GM12878 (cell line): ENCODE results near the gene ANXA4. TPM values are rescaled to one million over a fixed set of nuclear protein-coding genes. Genes with fewer than 3 reads are reported as not detected.

ENCODE experiments used
- CHD1 ChIP-seq: IDR thresholded peaks from 2 replicates; pipeline ENCODE4 v1.6.1; 2012; ENCODE audit warnings: low read depth, low read length, improper control_type of control experiment
- CHD2 ChIP-seq: IDR thresholded peaks from 2 replicates; pipeline ENCODE4 v1.6.1; 2011; ENCODE audit warnings: low read depth, low read length, improper control_type of control experiment, borderline replicate concordance
- CHD4 ChIP-seq: fragments of 200-600 bp; sonication (generic); IDR thresholded peaks from 2 replicates; pipeline ENCODE4 v1.6.1; 2016; ENCODE audit warnings: mild to moderate bottlenecking
- CREM ChIP-seq: IDR thresholded peaks from 2 replicates; pipeline ENCODE4 v1.6.1; 2014; ENCODE audit warnings: antibody characterized with exemption, low read depth
- E2F4 ChIP-seq: IDR thresholded peaks from 2 replicates; pipeline ENCODE4 v1.6.1; 2012; ENCODE audit warnings: low read depth, low read length, improper control_type of control experiment
- EZH2 ChIP-seq: IDR thresholded peaks from 2 replicates; pipeline ENCODE4 v1.6.1; 2012; ENCODE audit warnings: low read depth, mild to moderate bottlenecking, control low read depth, inconsistent platforms, low read length, borderline replicate concordance; ENCODE audit not compliant: control insufficient read depth
- FOS ChIP-seq: IDR thresholded peaks from 3 replicates; pipeline ENCODE4 v1.6.1; 2011; ENCODE audit warnings: borderline replicate concordance; ENCODE audit not compliant: insufficient read length; ENCODE audit errors: extremely low read depth
- IKZF2 ChIP-seq, 2 experiments: fragments of 450-650 bp; IDR thresholded peaks; 2 replicates each; pipeline ENCODE4 v1.6.1; 2017; ENCODE audit warnings: mild to moderate bottlenecking in 2 of 2, moderate library complexity in 2 of 2
- MEF2B ChIP-seq: fragments of 450-650 bp; IDR thresholded peaks from 2 replicates; pipeline ENCODE4 v1.6.1; 2018; ENCODE audit warnings: mild to moderate bottlenecking, moderate library complexity; ENCODE audit not compliant: partially characterized antibody, poor library complexity, severe bottlenecking
- MYC ChIP-seq: IDR thresholded peaks from 2 replicates; pipeline ENCODE4 v1.6.1; 2011; ENCODE audit warnings: mild to moderate bottlenecking, low read length, moderate library complexity, inconsistent platforms; ENCODE audit not compliant: insufficient read depth, insufficient replicate concordance, insufficient read length, severe bottlenecking
- NBN ChIP-seq: fragments of 450-650 bp; IDR thresholded peaks from 2 replicates; pipeline ENCODE4 v1.6.1; 2016
- NR2C1 ChIP-seq: fragments of 450-650 bp; IDR thresholded peaks from 2 replicates; pipeline ENCODE4 v1.6.1; 2017; ENCODE audit warnings: antibody characterized with exemption, mild to moderate bottlenecking, moderate library complexity
- NR2C2 ChIP-seq: IDR thresholded peaks from 2 replicates; pipeline ENCODE4 v1.6.1; 2011; ENCODE audit warnings: borderline replicate concordance, low read depth; ENCODE audit not compliant: control insufficient read depth, insufficient read length
- NR2F1 ChIP-seq: fragments of 450-650 bp; conservative IDR thresholded peaks from 2 replicates; pipeline ENCODE4 v1.6.1; 2017; ENCODE audit warnings: mild to moderate bottlenecking
- NRF1 ChIP-seq: conservative IDR thresholded peaks from 2 replicates; pipeline ENCODE4 v1.6.1; 2011; ENCODE audit warnings: mild to moderate bottlenecking, low read depth, low read length, improper control_type of control experiment
- PAX5 ChIP-seq: IDR thresholded peaks from 2 replicates; pipeline ENCODE4 v1.6.1; 2011; ENCODE audit warnings: low read depth, low read length, borderline replicate concordance
- POLR2A ChIP-seq: IDR thresholded peaks from 2 replicates; pipeline ENCODE4 v1.6.1; 2011; ENCODE audit warnings: low read depth, mild to moderate bottlenecking, low read length
- RAD51 ChIP-seq: fragments of 450-650 bp; IDR thresholded peaks from 2 replicates; pipeline ENCODE4 v1.6.1; 2016; ENCODE audit warnings: moderate library complexity, mild to moderate bottlenecking, inconsistent platforms
- RB1 ChIP-seq: fragments of 450-650 bp; formaldehyde crosslinking; IDR thresholded peaks from 2 replicates; pipeline ENCODE4 v1.6.1; 2017; ENCODE audit warnings: mild to moderate bottlenecking, borderline replicate concordance
- RELB ChIP-seq: fragments of 450-650 bp; IDR thresholded peaks from 2 replicates; pipeline ENCODE4 v1.6.1; 2017; ENCODE audit warnings: low read depth, mild to moderate bottlenecking, moderate library complexity
- SMARCA5 ChIP-seq: fragments of 450-650 bp; IDR thresholded peaks from 2 replicates; pipeline ENCODE4 v1.6.1; 2017; ENCODE audit warnings: mild to moderate bottlenecking
- SMC3 ChIP-seq: IDR thresholded peaks from 2 replicates; pipeline ENCODE4 v1.6.1; 2011; ENCODE audit warnings: low read length, improper control_type of control experiment, borderline replicate concordance
- TCF7 ChIP-seq: IDR thresholded peaks from 2 replicates; pipeline ENCODE4 v1.6.1; 2014; ENCODE audit warnings: antibody characterized with exemption, borderline replicate concordance
- WRNIP1 ChIP-seq: IDR thresholded peaks from 2 replicates; pipeline ENCODE4 v1.6.1; 2011; ENCODE audit warnings: low read depth, low read length, improper control_type of control experiment, borderline replicate concordance
- ZBED1 ChIP-seq: IDR thresholded peaks from 2 replicates; pipeline ENCODE4 v1.6.1; 2016; ENCODE audit warnings: borderline replicate concordance
- ZBTB11 ChIP-seq: fragments of 450-650 bp; formaldehyde crosslinking; IDR thresholded peaks from 2 replicates; pipeline ENCODE4 v1.5.0; 2022; ENCODE audit warnings: mild to moderate bottlenecking, missing genetic modification characterization
- ZZZ3 ChIP-seq: IDR thresholded peaks from 2 replicates; pipeline ENCODE4 v1.6.1; 2011; ENCODE audit warnings: low read depth; ENCODE audit not compliant: control insufficient read depth, insufficient read length
- polyA plus RNA-seq, 11 experiments: library from polyadenylated mRNA; depleted of rRNA in 4 of 11; unstranded in 6 of 11; stranded (reverse) in 5 of 11; fragments of >200 nt; fragmentation: Nextera tagmentation in 4 of 11; fragmentation: Illumina TruSeq in 1 of 11; extraction: Ambion mirVana in 4 of 11; extraction: Trizol in 1 of 11; gene quantifications; 1 replicate in 1 of 11; 2 replicates in 10 of 11; pipeline versions ENCODE4 v1.2.1 to v1.2.3, GENCODE V29; 2011 to 2016; ENCODE audit warnings: inconsistent platforms in 2 of 11, missing spikeins in 2 of 11, low read depth in 1 of 11
- total RNA-seq, 4 experiments: library from RNA; depleted of rRNA in 3 of 4; stranded (reverse); fragments of >200 nt in 3 of 4; fragmentation: Illumina TruSeq in 1 of 4; extraction: Trizol in 1 of 4; gene quantifications; 2 replicates each; pipeline versions ENCODE4 v1.2.1 to v1.2.3, GENCODE V29; 2013 to 2021

ANXA4 gene
- total and polyA plus RNA-seq, 10 of the 15 experiments (the other 5 are each of a cell fraction or from before 2014, with no cell fraction given), result 16.3 to 97.2 (median 71.0) TPM

DNA sequence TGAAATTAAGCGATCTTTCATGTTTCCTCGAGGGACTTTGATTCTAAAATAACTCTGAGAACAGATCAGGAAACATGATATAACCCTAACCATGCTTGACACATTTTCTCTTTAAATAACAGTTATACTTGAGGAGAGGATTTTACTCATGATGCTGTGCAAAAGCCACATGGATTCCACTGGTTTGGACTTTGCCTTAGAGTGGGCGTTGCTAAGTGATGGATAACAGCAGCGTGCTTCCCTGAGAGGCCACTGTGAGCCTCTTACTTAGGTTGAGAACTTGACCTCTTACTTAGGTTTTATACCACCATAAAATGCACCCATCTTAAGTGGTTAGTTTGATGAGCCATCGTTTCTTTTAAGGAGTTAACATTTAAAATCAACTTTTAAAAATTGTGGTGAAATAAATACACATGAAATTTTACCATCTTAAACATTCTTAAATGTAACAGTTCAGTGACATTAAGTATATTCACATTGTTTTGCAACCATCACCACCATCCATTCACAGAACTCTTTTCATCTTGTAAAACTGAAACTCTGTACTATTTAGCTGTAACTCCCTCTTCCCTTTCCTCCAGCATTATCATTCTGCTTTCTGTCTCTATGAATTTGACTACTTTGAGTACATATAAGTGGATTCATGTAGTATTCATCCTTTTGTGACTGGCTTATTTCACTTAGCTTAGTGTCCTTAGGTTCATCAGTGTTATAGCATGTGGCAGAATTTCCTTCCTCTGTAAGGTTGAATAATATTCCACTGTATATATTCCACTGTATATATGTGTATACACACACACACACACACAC is 22.6 kb downstream of the ANXA4 start (continued):
- TF ChIP-seq RB1, result no peak
- no peak for TF ChIP-seq RAD51
- TF ChIP-seq TCF7, result no peak
- TF ChIP-seq POLR2A, result no peak
- no peak for TF ChIP-seq NR2C2
- no peak for TF ChIP-seq NRF1
- no peak for TF ChIP-seq NR2C1
- no peak for TF ChIP-seq ZBED1
- no peak for TF ChIP-seq SMARCA5
- TF ChIP-seq EZH2, result no peak
- TF ChIP-seq SMC3, result no peak
- TF ChIP-seq FOS, result no peak
- peak; percentile 17 to 46; a peak in 3 of 4 replicates for TF ChIP-seq IKZF2 (IDR thresholded peaks at IDR 0.05)
- peak; percentile 48 for TF ChIP-seq MEF2B
- TF ChIP-seq CREM, result no peak
- peak; percentile 18; the same call in 1 of the 2 replicates for TF ChIP-seq NBN
- no peak for TF ChIP-seq E2F4
- 0 out of 2 replicates have a peak, but pooled peaks have one; percentile 12 for TF ChIP-seq RELB
- TF ChIP-seq WRNIP1, result no peak
- TF ChIP-seq CHD2, result no peak
- TF ChIP-seq CHD4, result no peak
- TF ChIP-seq CHD1, result no peak
- TF ChIP-seq MYC, result no peak
- TF ChIP-seq PAX5, result no peak
- TF ChIP-seq NR2F1, result peak; percentile 51; the same call in 1 of the 2 replicates
- no peak for TF ChIP-seq ZZZ3
- TF ChIP-seq ZBTB11 (CRISPR knock-in tag), result no peak
